GM12878 (cell line): ENCODE measurements around the gene OSBPL5.

Experiments
- HDAC2 ChIP-seq: fragments of 200-600 bp; sonication (generic); IDR thresholded peaks from 2 replicates; pipeline ENCODE4 v1.6.1; 2017
- JUNB ChIP-seq: IDR thresholded peaks from 2 replicates; pipeline ENCODE4 v1.6.1; 2016; ENCODE audit warnings: antibody characterized with exemption, mild to moderate bottlenecking
- POLR2A ChIP-seq: IDR thresholded peaks from 2 replicates; pipeline ENCODE4 v1.6.1; 2011; ENCODE audit warnings: low read depth, mild to moderate bottlenecking, low read length
- PRDM15 ChIP-seq: fragments of 450-650 bp; formaldehyde crosslinking; IDR thresholded peaks from 2 replicates; pipeline ENCODE4 v1.4.0; 2020; ENCODE audit warnings: mild to moderate bottlenecking, moderate library complexity
- TF ChIP-seq, protein P1 (sequence below): fragments of 450-650 bp; IDR thresholded peaks from 2 replicates; pipeline ENCODE4 v1.6.1; 2016; ENCODE audit warnings: mild to moderate bottlenecking
- TF ChIP-seq, protein P2 (sequence below): IDR thresholded peaks from 2 replicates; pipeline ENCODE4 v1.6.1; 2012; ENCODE audit warnings: mild to moderate bottlenecking, low read depth, low read length

DNA sequence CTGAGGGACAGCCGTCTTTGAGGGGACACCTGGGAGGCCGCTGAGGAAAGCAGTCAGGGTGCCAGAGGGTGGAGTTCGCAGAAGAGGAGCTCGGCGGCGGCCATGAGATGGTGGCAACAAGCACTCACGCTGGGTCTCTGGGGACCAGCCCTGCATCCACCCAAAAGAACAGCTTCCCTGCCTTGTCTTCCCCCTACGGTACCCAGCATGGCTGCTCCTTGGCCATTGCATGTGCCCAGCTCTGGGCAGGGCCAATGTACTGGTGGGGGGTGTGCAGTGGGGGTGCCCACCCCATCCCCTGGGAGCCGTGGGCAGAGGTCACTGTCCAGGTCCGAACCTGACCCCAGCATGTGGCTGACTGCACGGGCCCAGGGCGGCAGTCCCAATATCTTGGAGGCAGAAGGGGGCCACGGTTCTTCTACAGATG, 42.3 kb downstream of the OSBPL5 start:
- TF ChIP-seq POLR2A (no peak), JUNB (no peak), PRDM15 (CRISPR knock-in tag) (no peak), HDAC2 (no peak)
- TF ChIP-seq, protein P1, sequence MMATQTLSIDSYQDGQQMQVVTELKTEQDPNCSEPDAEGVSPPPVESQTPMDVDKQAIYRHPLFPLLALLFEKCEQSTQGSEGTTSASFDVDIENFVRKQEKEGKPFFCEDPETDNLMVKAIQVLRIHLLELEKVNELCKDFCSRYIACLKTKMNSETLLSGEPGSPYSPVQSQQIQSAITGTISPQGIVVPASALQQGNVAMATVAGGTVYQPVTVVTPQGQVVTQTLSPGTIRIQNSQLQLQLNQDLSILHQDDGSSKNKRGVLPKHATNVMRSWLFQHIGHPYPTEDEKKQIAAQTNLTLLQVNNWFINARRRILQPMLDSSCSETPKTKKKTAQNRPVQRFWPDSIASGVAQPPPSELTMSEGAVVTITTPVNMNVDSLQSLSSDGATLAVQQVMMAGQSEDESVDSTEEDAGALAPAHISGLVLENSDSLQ, result no peak
- TF ChIP-seq, protein P2, sequence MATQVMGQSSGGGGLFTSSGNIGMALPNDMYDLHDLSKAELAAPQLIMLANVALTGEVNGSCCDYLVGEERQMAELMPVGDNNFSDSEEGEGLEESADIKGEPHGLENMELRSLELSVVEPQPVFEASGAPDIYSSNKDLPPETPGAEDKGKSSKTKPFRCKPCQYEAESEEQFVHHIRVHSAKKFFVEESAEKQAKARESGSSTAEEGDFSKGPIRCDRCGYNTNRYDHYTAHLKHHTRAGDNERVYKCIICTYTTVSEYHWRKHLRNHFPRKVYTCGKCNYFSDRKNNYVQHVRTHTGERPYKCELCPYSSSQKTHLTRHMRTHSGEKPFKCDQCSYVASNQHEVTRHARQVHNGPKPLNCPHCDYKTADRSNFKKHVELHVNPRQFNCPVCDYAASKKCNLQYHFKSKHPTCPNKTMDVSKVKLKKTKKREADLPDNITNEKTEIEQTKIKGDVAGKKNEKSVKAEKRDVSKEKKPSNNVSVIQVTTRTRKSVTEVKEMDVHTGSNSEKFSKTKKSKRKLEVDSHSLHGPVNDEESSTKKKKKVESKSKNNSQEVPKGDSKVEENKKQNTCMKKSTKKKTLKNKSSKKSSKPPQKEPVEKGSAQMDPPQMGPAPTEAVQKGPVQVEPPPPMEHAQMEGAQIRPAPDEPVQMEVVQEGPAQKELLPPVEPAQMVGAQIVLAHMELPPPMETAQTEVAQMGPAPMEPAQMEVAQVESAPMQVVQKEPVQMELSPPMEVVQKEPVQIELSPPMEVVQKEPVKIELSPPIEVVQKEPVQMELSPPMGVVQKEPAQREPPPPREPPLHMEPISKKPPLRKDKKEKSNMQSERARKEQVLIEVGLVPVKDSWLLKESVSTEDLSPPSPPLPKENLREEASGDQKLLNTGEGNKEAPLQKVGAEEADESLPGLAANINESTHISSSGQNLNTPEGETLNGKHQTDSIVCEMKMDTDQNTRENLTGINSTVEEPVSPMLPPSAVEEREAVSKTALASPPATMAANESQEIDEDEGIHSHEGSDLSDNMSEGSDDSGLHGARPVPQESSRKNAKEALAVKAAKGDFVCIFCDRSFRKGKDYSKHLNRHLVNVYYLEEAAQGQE, result no peak
